ENCODE measurements around the gene QKI.

Gene QKI

DNA sequence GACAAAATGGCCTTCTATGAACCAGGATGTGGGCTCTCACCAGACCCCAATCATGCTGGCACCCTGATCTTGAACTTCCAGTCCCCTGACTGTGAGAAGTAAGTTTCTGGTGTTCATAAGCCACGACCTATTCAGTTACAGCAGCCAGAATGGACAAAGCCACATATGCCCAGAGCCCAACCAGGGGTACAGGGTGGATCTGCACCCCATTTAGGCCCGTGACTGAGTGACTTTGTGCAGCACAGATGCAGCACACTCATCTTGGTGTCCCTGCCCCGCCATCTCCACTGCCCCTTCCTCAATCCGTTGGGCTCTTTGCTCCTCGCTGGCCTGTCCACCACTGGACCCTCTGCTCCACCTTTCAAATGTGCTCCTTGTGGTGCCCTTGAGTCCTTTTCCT lies 205.6 kb downstream of the QKI start:
- DNase-seq (ENCODE audit: low read depth): no peak

DNA sequence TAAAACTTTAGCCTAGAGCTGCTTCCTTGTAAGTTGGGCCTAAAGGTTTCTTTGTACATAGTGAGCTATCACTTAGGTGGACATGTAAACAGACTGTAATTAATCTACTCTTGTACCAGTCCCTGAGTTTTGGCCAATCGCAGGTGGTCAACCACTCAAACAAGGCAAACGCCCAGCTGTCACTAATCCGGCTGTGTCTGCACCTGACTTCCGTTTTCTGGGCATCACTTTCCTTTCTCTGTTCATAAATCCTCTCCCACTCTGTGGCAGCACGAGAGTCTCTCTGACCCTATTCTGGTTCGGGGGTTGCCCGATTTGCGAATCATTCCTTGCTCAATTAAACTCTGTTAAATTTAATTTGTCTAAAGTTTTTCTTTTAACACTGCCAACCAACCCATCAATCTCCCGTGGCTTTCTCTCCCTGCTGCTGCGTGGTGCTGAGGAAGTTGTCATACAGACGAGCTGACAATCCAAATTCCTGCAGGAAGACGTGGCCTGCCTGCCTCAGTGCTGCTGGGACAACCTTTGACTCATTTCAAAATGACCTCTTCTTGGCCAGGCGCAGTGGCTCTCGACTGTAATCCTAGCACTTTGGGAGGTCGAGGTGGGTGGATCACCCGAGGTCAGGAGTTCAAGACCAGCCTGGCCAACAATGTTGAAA lies 206.3 kb downstream of the QKI start:
- DNase-seq (ENCODE audit: low read depth): no peak

DNA sequence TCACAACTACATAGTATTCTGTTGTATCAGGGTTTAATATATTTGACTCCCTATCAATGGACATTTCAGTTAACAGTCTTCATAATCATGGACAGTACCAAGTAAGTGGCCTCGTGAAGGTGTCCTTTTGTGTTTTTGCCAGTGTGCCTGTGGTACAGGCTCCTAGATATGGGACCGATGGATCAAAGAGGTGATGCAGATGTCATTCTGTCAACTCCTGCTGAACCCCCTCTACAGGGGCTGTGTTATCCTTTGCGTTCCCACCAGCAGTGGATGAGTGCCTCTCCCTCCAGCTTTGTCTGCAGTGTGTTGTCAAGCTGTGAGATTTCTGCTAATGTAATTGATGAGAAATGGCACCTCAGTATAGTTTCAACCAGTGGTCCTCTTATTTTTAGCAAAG lies 210.7 kb downstream of the QKI start:
- DNase-seq (ENCODE audit: low read depth): no peak

DNA sequence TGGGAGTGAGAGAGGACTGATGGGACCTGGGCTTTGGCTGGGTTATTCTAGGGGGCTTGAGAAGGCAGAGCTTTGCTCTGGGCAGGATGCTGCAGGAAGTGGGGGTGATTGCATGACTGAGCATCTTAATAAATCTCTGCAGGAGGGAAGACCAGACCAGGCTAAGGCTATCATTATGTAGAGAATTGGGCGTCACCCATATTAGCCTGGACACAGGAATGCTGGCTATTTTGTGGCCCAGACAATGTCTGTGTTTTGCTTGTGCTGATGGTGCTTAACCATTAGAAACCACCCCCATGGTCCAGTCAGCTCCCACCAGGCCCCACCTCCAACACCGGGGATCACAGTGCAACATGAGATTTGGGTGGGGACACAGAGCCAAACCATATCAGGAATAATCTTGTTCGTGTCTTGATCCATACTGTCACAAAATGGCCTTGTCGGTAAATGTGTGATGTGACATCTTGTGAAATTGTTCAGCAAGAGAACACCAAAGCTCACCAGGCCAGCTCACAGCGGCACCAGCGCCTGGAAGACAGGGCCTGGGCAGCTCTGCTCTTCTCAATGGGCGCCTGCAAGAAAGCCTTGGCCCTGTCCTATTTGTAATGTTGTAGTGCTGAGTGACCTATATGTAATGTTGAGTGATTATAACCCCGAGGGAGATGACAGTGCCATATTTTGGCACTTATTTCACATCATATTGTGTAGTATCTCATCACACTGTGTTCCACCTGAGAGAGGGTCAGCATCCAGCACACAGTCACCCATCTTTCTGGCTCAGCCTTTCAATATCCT lies 211.8 kb downstream of the QKI start:
- DNase-seq (ENCODE audit: low read depth): no peak

DNA sequence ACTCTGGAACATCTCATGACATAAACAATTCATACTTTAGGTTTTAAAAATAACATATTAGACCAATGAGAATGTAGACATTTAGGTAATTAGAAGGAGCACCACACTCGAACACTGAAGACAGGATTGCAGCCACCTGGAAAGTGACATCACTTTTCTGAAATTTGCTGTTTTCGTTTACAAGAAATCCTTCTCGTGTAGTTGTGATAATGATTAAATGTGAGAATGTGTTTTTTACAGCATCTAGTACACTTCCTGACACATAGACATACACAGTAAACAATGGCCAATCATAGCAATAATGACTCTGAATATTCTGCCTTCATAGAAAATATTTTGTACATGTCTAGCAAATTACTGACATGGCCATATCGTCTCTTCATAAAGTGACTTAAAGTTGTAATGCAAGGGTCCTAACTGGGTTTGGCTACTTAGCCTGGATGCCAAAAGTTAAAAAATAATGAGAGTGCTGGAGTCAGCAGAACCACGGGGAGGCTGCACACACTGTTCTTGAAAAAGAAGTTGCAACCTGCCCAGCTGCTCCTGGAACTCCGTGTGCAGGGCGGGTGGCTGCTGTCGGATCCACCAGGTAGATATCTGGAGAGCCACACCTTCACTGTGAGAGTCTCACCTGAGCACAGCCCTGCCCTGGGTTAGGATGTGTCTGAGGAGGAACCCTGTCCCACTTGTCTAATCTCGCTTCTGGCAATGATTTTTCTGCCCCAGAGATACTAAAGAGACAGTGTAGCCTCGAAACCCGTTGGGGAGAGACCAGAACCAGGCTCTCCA lies 212.9 kb downstream of the QKI start:
- no peak for DNase-seq (ENCODE audit: low read depth)

Measured in GM04504 (cell line).